Central memory CD8-positive, alpha-beta T cell (primary cell): ENCODE measurements around the gene TAF5L.

Experiments
- ATAC-seq: fragments of 150-1000 bp; cut with Tn5 transposase; replicated peaks from 2 replicates; pipeline ENCODE4 v1.10.0; 2022; ENCODE audit warnings: mild to moderate bottlenecking, moderate FRiP score, moderate number of reproducible peaks; ENCODE audit not compliant: poor library complexity, severe bottlenecking; ENCODE audit errors: extremely low read depth
- DNase-seq, 2 donors: peaks; one replicate each; pipeline ENCODE4 v3.0.0; 2021; ENCODE audit warnings: low spot score in 2 of 2
- H3K27ac Mint-ChIP-seq: one replicate; pipeline ENCODE4 v1.8.0; 2022; ENCODE audit warnings: low read depth, mild to moderate bottlenecking, moderate library complexity, mixed read lengths
- H3K27me3 Mint-ChIP-seq: one replicate; pipeline ENCODE4 v1.8.0; 2022; ENCODE audit warnings: mixed read lengths
- H3K36me3 Mint-ChIP-seq: one replicate; pipeline ENCODE4 v1.8.0; 2022; ENCODE audit warnings: mild to moderate bottlenecking, moderate library complexity, mixed read lengths; ENCODE audit not compliant: insufficient read depth
- H3K4me1 Mint-ChIP-seq: one replicate; pipeline ENCODE4 v1.8.0; 2022; ENCODE audit warnings: mixed read lengths
- H3K4me3 Mint-ChIP-seq: one replicate; pipeline ENCODE4 v1.8.0; 2022; ENCODE audit warnings: mild to moderate bottlenecking, moderate library complexity, mixed read lengths
- H3K9me3 Mint-ChIP-seq: one replicate; pipeline ENCODE4 v1.8.0; 2022; ENCODE audit warnings: mixed read lengths

TAF5L gene

DNA sequence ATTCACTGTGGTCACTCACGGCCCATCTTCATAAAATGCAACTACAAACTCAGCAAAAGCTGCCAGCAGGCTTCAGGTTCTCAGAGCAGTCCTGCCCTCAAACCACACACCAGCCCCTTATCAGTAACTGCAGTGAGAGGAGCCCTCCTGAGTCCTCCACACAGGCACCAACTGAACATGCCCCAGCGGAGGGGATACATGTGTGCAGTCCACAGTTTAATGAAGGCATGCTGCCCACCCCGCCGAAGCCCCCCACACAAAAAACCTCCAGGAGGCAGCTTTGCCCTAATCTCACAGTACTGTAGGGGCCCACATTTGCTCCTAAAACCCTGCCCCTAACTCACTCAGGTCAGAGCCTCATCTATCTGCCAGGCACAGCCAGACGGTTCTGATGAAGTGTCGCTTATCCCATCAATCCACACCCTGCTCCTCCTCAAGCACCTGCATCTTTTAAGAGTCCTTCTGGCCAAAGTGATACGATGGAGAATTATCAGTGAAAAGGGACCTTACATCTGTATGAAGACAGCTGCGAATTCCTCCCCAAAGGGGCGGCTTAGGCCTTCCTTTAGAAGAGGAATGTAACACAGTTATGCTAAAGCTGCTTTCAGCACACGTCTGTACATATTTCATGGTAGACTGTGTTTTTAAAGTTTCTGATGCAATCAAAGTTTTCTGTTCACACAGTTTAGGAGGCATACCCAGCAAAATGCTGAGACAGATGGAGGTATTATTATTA is 70.9 kb downstream of the TAF5L start:
- Mint-ChIP-seq H3K4me3 (no peak overlapping the region), H3K9me3 (no peaks in the 10 kb centered on the region), H3K27ac (no peak overlapping the region), H3K4me1 (peaks cover 68% of the 10 kb centered on the region), H3K27me3 (no peaks in the 10 kb centered on the region), H3K36me3 (peaks cover 11% of the 10 kb centered on the region)
- ATAC-seq, result no peak
- DNase-seq, result no peak

GRCh38 chr1:229553621-229554130 is 72.2 kb downstream of the TAF5L start:
- H3K9me3 Mint-ChIP-seq, result no peaks in the 10 kb centered on the region
- ATAC-seq, result no peak
- peaks cover 65% of the 10 kb centered on the region for H3K4me1 Mint-ChIP-seq
- DNase-seq, result no peak
- H3K36me3 Mint-ChIP-seq, result peaks cover 12% of the 10 kb centered on the region
- no peak overlapping the region for H3K27ac Mint-ChIP-seq
- no peak overlapping the region for H3K4me3 Mint-ChIP-seq
- no peaks in the 10 kb centered on the region for H3K27me3 Mint-ChIP-seq

DNA sequence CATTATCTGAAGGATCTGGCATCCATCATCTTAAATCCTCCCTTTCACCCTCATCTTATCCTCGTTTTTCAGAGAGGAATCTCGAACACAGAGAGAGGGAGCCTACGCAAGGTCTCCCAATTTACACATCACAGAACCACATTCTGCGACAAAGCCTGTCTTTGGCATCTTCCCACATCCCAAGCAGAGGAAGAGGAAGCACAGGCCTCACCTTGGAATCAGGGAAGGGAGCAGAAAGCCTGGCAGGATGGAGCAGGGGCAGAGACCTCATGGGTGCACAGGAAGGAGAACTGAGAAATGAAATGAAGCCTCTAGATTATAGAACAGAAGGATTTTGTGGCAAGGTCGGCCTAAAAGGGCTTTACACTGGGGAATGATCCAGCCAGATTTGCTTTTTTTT is 73.2 kb downstream of the TAF5L start:
- peaks cover 15% of the 10 kb centered on the region for H3K36me3 Mint-ChIP-seq
- no peaks in the 10 kb centered on the region for H3K27me3 Mint-ChIP-seq
- ATAC-seq (no peak), DNase-seq (no peak)
- peak overlapping the region; percentile 36 for H3K27ac Mint-ChIP-seq
- no peak overlapping the region for H3K4me3 Mint-ChIP-seq
- peaks cover 64% of the 10 kb centered on the region for H3K4me1 Mint-ChIP-seq
- no peaks in the 10 kb centered on the region for H3K9me3 Mint-ChIP-seq

DNA sequence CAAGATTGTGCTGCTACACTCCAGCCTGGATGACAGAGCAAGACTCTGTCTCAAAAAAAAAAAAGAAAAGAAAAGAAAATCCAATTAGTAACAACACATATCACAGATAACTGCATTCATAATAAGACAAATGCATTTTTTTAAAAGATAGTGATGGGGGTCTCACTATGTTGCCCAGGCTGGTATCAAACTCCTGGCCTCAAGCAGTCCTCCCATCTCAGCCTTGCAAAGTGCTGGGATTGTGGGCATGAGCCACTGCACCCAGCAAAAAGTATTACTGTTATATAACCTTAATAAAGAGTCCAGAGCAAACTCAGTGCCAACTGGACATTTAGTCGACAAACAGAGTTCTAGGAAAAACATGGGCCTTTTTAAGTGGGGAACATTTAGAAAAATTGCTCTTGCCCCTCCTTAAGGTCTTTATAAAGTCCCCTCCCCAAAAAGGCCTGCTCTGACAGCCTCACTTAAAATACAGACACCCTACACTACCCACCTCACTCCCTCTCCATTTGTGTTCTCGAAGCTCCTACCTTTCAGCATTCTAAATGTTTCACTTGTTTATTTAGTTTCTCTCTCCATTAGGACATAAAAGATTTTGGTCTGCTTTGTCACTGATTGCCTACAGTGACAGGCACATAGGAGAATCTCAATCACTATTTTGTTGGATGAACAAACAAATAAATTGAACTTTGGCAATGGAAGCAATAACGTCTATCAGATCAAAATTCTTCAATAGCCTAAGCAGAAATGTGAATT is 74.9 kb downstream of the TAF5L start:
- Mint-ChIP-seq H3K27ac (no peak overlapping the region), H3K9me3 (no peaks in the 10 kb centered on the region)

DNA sequence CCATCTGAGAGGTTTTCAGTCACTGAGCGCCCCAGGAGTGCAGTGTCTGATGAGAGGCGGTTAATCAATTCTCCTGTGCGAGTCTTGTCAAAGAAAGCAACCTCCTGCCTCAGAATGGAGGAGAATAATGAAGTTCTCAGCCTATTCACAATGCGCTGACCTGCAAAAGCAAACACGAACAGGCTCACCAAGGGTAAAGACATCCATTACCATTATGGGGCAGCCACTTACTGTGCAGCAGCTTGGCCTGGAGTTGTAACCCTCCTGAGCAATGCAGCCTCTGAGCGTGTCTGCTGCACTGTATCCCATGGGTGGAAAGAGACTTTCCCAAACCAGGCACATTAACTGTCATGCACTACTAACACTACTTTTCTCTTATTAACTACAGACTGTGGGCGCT is 78.4 kb downstream of the TAF5L start:
- Mint-ChIP-seq H3K27ac (no peak overlapping the region), H3K36me3 (peaks cover 30% of the 10 kb centered on the region), H3K4me1 (peaks cover 30% of the 10 kb centered on the region), H3K27me3 (no peaks in the 10 kb centered on the region), H3K4me3 (no peak overlapping the region), H3K9me3 (no peaks in the 10 kb centered on the region)
- ATAC-seq (no peak), DNase-seq (no peak)

More for the DNA sequence above, 74.9 kb downstream of the TAF5L start:
- DNase-seq (no peak), ATAC-seq (no peak)
- Mint-ChIP-seq H3K36me3 (peaks cover 19% of the 10 kb centered on the region), H3K4me1 (peaks cover 48% of the 10 kb centered on the region), H3K27me3 (no peaks in the 10 kb centered on the region), H3K4me3 (no peak overlapping the region)

DNA sequence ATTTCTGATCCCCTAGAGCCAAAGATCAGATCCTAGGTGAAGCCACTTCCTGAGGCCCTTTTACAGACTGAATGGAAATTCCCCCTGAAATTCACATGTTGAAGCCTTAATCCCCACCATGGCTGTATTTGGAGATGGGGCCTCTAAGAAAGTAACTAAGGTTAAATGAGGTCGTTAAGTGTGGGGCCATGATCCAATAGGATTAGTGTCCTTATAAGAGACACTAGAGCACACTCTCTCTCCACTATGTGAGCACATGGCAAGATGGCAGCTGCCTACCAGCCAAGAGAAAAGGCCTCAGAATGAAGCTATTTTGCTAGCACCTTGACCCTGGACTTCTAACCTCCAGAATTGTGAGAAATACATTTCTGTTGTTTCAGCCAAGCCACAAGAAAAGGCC is 81.3 kb downstream of the TAF5L start:
- DNase-seq (no peak), ATAC-seq (no peak)
- H3K4me1 Mint-ChIP-seq, result peaks cover 11% of the 10 kb centered on the region
- no peak overlapping the region for H3K4me3 Mint-ChIP-seq
- no peaks in the 10 kb centered on the region for H3K27me3 Mint-ChIP-seq
- no peaks in the 10 kb centered on the region for H3K9me3 Mint-ChIP-seq
- no peak overlapping the region for H3K27ac Mint-ChIP-seq
- peaks cover 39% of the 10 kb centered on the region for H3K36me3 Mint-ChIP-seq
